ENCODE results near the gene GIPR.

The GIPR gene

GRCh38 chr19:45730368-45731288 lies 62.6 kb downstream of the GIPR start, which contains the start of gene FBXO46:
Gene FBXO46 (minus strand): TSS chr19:45730896. CDS start chr19:45713495, 17,401 bp downstream.
- DNase-seq (ENCODE audit: low read depth) = peak; percentile 98
